ENCODE data around the gene MTHFR. TPM values are rescaled to one million over a fixed set of nuclear protein-coding genes. Genes with fewer than 3 reads are reported as not detected.

The MTHFR gene
- total RNA-seq, 4 donors from 2014 or later, result 18.6 to 46.7 (median 27.9) TPM

DNA sequence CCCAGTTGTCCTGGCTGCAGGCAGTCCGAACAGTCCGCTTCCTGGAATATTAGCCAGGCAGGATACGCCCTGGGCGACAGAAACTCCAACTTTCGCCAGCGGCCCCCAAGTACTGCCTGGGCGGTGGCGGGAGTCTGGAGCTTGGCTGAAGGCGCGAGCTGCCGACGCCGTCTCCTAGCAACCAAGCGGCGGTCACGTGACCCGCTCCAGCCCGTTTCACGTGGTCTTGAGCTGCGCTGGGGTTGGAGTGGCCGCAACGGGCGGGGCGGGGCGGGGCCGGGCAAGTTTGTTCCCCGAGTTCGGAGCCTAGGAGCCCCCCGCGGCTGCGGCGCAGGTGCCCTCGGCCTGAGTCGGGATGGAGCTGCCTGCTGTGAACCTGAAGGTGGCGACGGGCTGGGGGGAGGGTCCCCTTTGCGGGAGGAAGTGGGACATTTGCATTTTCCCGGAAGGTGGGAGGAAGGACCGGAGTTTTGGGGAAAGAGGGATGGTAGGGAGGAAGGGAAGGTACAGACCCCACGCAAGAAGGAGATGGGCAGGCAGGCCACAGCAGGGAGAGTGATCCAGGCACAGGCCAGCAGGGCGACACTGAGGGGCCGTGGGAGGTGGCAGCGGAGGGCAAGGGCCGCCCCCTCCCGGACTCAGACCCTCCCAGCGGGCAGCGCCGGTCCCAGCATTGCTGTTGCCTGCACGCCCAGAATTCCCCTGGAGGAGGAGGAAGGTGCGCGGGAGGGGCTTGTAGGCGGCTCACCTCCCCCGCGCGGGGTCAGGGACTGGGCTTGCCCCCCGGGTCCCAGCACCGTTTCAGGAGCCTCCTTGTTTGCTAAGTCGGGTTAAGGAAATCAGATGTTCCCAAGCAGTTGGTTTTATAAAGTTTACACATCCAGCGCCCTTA is 69.7 kb downstream of the MTHFR start, which contains the start of gene AGTRAP:
Gene AGTRAP (plus strand): TSS at position 283 of the 892 bp plus-strand sequence. CDS start 73 bp downstream, at position 356.
- Histone ChIP-seq H3K27ac (peak within 1 kb of the TSS; percentile 55 to 94 (median 90)), H3K9me3 (no peaks in the 10 kb centered on the region), H3K4me3 (peak within 1 kb of the TSS; percentile 64 to 89), H3K36me3 (no peaks in the 10 kb centered on the region), H3K4me1 (peaks cover 0 to 79% (median 22%) of the 10 kb centered on the region in 3 donors), H3K27me3 (no peaks in the 10 kb centered on the region)
- WGBS, 2 donors (ENCODE audit: low coverage in 1 of 2), result 0 to 5% methylated on average over 4 to 8 of the region's 59 CpGs
- TF ChIP-seq CTCF (IDR thresholded peaks at IDR 0.05), result peak in 2 of 4 experiments; percentile 5 to 24
- peak; percentile 28 to 33 for TF ChIP-seq POLR2A (IDR thresholded peaks at IDR 0.05)
- no peak for TF ChIP-seq EP300 (IDR thresholded peaks at IDR 0.05)
- peak; percentile 70 for TF ChIP-seq POLR2AphosphoS5 (IDR thresholded peaks at IDR 0.05)
- peak; percentile 86 for ATAC-seq

Small RNA genes within 50 kb of the gene (small RNA-seq; reads per million reads assigned to genes)
- 0 reads per million in 4 donors for gene RF02156
- 0 reads per million in 4 donors for gene RF02157
- gene RF02158, result 0 reads per million in 4 donors

Other genes with a start within 250 kb of the MTHFR start
- 10 to 100 TPM in 1 of 4 donors, 1 to 10 TPM in 3; 4.7 to 12.5 (median 6.8) TPM for gene FBXO2, start 151.5 kb downstream of the MTHFR start, total RNA-seq
- gene FBXO44, start 151.1 kb downstream of the MTHFR start, total RNA-seq, result 10 to 100 TPM; 10.5 to 22.9 (median 17.2) TPM
- gene FBXO6, start 141.8 kb downstream of the MTHFR start, total RNA-seq, result 10 to 100 TPM; 17.0 to 20.7 (median 18.8) TPM
- 10 to 100 TPM; 19.4 to 43.7 (median 24.3) TPM for gene MAD2L2, start 124.8 kb downstream of the MTHFR start, total RNA-seq
- under 1 TPM in 3 of 4 donors, not detected in 1; 0.08 to 0.16 (median 0.12) TPM for gene DRAXIN, start 114.3 kb downstream of the MTHFR start, total RNA-seq
- 10 to 100 TPM; 32.2 to 56.4 (median 40.5) TPM for gene AGTRAP, start 69.8 kb downstream of the MTHFR start, total RNA-seq
- gene C1orf167, start 43.8 kb downstream of the MTHFR start, total RNA-seq, result 1 to 10 TPM in 2 of 4 donors, under 1 TPM in 2; 0.35 to 1.4 (median 0.75) TPM
- 10 to 100 TPM; 12.8 to 23.8 (median 18.3) TPM for gene CLCN6, start 227 bp upstream of the MTHFR start, total RNA-seq
- gene NPPA, start 41.8 kb upstream of the MTHFR start, total RNA-seq, result under 1 TPM in 1 of 4 donors, not detected in 3; 0.93 TPM
- not detected for gene NPPB, start 53.0 kb upstream of the MTHFR start, total RNA-seq
- 100 to 1,000 TPM in 1 of 4 donors, 10 to 100 TPM in 3; 70.8 to 128 (median 83.8) TPM for gene KIAA2013, start 120.5 kb upstream of the MTHFR start, total RNA-seq
- gene PLOD1, start 128.8 kb upstream of the MTHFR start, total RNA-seq, result 100 to 1,000 TPM in 1 of 4 donors, 10 to 100 TPM in 3; 66.5 to 125 (median 70.1) TPM
- gene MFN2, start 174.5 kb upstream of the MTHFR start, total RNA-seq, result 100 to 1,000 TPM; 117 to 236 (median 186) TPM
- 10 to 100 TPM; 24.1 to 41.9 (median 31.8) TPM for gene MIIP, start 213.5 kb upstream of the MTHFR start, total RNA-seq

Data from gastroesophageal sphincter (tissue), 4 donors.